Fibroblast of the aortic adventitia (primary cell): ENCODE data around the gene EPHB1. TPM values are rescaled to one million over a fixed set of nuclear protein-coding genes. Genes with fewer than 3 reads are reported as not detected.

Experiments
- DNase-seq: peaks from one replicate; pipeline ENCODE4 v3.0.0-alpha.2; 2010; ENCODE audit warnings: low read depth
- H3K4me3 ChIP-seq: 2 replicates; pipeline ENCODE4 v1.5.1; 2011; ENCODE audit warnings: low read depth, mild to moderate bottlenecking, control low read depth, low read length, moderate library complexity
- CTCF ChIP-seq: IDR thresholded peaks from 2 replicates; pipeline ENCODE4 v1.5.1; 2011; ENCODE audit warnings: mild to moderate bottlenecking, low read length, control low read depth, inconsistent platforms; ENCODE audit not compliant: insufficient read depth
- total RNA-seq: library from RNA; depleted of rRNA; stranded (reverse); fragments of >200 nt; gene quantifications from 2 replicates; pipeline ENCODE4 v1.2.3, GENCODE V29; 2012; ENCODE audit warnings: low replicate concordance

EPHB1 gene
- total RNA-seq, 1 donor, result 1.2 TPM

GRCh38 chr3:135141672-135142071 lies 346.6 kb downstream of the EPHB1 start:
- H3K4me3 ChIP-seq, result no peak overlapping the region
- no peak for DNase-seq

GRCh38 chr3:135142530-135142929 lies 347.5 kb downstream of the EPHB1 start:
- TF ChIP-seq CTCF, result no peak
- DNase-seq, result no peak
- H3K4me3 ChIP-seq, result no peak overlapping the region

More at GRCh38 chr3:135141672-135142071, 346.6 kb downstream of the EPHB1 start:
- TF ChIP-seq CTCF, result no peak

- DNase-seq, result no peak
- no peak overlapping the region for H3K4me3 ChIP-seq
- no peak for TF ChIP-seq CTCF
Measured at GRCh38 chr3:135143474-135143873, 348.4 kb downstream of the EPHB1 start.

GRCh38 chr3:135145581-135145980 lies 350.5 kb downstream of the EPHB1 start:
- peak; percentile 8 for DNase-seq
- TF ChIP-seq CTCF, result no peak
- H3K4me3 ChIP-seq, result no peak overlapping the region

GRCh38 chr3:135147657-135148056 lies 352.6 kb downstream of the EPHB1 start:
- TF ChIP-seq CTCF, result no peak
- no peak overlapping the region for H3K4me3 ChIP-seq
- DNase-seq, result no peak

GRCh38 chr3:135148398-135149020 lies 353.4 kb downstream of the EPHB1 start:
- TF ChIP-seq CTCF, result no peak
- no peak overlapping the region for H3K4me3 ChIP-seq
- no peak for DNase-seq
